Trophoblast cell (in vitro differentiated cells and primary cell): Measurements from ENCODE around the gene NF1.

ENCODE experiments used
- DNase-seq, 2 donors: peaks; one replicate each; pipeline ENCODE4 v3.0.0-alpha.2; 2016
- H2AFZ ChIP-seq: 2 replicates; pipeline ENCODE4 v1.6.1; 2013; ENCODE audit warnings: low read length, moderate library complexity, mild to moderate bottlenecking; ENCODE audit not compliant: insufficient read depth, poor library complexity
- H2AK5ac ChIP-seq: 2 replicates; pipeline ENCODE4 v1.6.1; 2013; ENCODE audit warnings: mild to moderate bottlenecking, low read length
- H2BK120ac ChIP-seq: 2 replicates; pipeline ENCODE4 v1.6.1; 2013; ENCODE audit warnings: low read length, mild to moderate bottlenecking, moderate library complexity; ENCODE audit not compliant: insufficient read depth, poor library complexity
- H2BK12ac ChIP-seq: 2 replicates; pipeline ENCODE4 v1.6.1; 2013; ENCODE audit warnings: mild to moderate bottlenecking, low read length, moderate library complexity
- H2BK5ac ChIP-seq: 2 replicates; pipeline ENCODE4 v1.6.1; 2013; ENCODE audit warnings: low read length, low read depth, moderate library complexity, mild to moderate bottlenecking; ENCODE audit not compliant: poor library complexity
- H3K14ac ChIP-seq: 2 replicates; pipeline ENCODE4 v1.6.1; 2013; ENCODE audit warnings: mild to moderate bottlenecking, low read length
- H3K18ac ChIP-seq: 2 replicates; pipeline ENCODE4 v1.6.1; 2013; ENCODE audit warnings: mild to moderate bottlenecking, low read length
- H3K23ac ChIP-seq: 2 replicates; pipeline ENCODE4 v1.6.1; 2013; ENCODE audit warnings: low read length
- H3K27ac ChIP-seq: 2 replicates; pipeline ENCODE4 v1.5.1; 2013; ENCODE audit warnings: low read depth, mild to moderate bottlenecking, inconsistent platforms, low read length, moderate library complexity
- H3K27me3 ChIP-seq: 2 replicates; pipeline ENCODE4 v1.6.1; 2013; ENCODE audit warnings: inconsistent platforms, mild to moderate bottlenecking, low read length, moderate library complexity; ENCODE audit not compliant: insufficient read depth
- H3K36me3 ChIP-seq, 2 experiments: 1 replicate in 1 of 2; 2 replicates in 1 of 2; pipeline ENCODE4 v1.6.1; 2013; ENCODE audit warnings: low read length in 2 of 2, mild to moderate bottlenecking in 2 of 2, moderate library complexity in 1 of 2; ENCODE audit not compliant: insufficient read depth in 2 of 2, control insufficient read depth in 1 of 2
- H3K4ac ChIP-seq: 2 replicates; pipeline ENCODE4 v1.6.1; 2013; ENCODE audit warnings: low read depth, mild to moderate bottlenecking, low read length, moderate library complexity
- H3K4me1 ChIP-seq, 2 experiments: 1 replicate in 1 of 2; 2 replicates in 1 of 2; pipeline ENCODE4 v1.6.1; 2013; ENCODE audit warnings: low read length in 2 of 2, mild to moderate bottlenecking in 2 of 2, moderate library complexity in 1 of 2; ENCODE audit not compliant: insufficient read depth in 2 of 2, control insufficient read depth in 1 of 2
- H3K4me2 ChIP-seq: 2 replicates; pipeline ENCODE4 v1.6.1; 2013; ENCODE audit warnings: inconsistent platforms, mild to moderate bottlenecking, low read length, moderate library complexity
- H3K4me3 ChIP-seq: 2 replicates; pipeline ENCODE4 v1.5.1; 2013; ENCODE audit warnings: mild to moderate bottlenecking, low read depth, low read length, inconsistent platforms
- H3K79me1 ChIP-seq: one replicate; pipeline ENCODE4 v1.6.1; 2013; ENCODE audit warnings: low read length
- H3K79me2 ChIP-seq: 2 replicates; pipeline ENCODE4 v1.6.1; 2013; ENCODE audit warnings: low read length, mild to moderate bottlenecking; ENCODE audit not compliant: control insufficient read depth, insufficient read depth, poor library complexity
- H3K9ac ChIP-seq: 2 replicates; pipeline ENCODE4 v1.6.1; 2013; ENCODE audit warnings: mild to moderate bottlenecking, low read length
- H3K9me3 ChIP-seq: 2 replicates; pipeline ENCODE4 v1.6.1; 2013; ENCODE audit warnings: low read depth, mild to moderate bottlenecking, control low read depth, inconsistent platforms, low read length; ENCODE audit not compliant: insufficient read depth
- H4K12ac ChIP-seq: 2 replicates; pipeline ENCODE4 v1.6.1; 2013; ENCODE audit warnings: low read depth, mild to moderate bottlenecking, low read length, moderate library complexity
- H4K8ac ChIP-seq: 2 replicates; pipeline ENCODE4 v1.6.1; 2013; ENCODE audit warnings: low read depth, mild to moderate bottlenecking, low read length, moderate library complexity
- H4K91ac ChIP-seq: one replicate; pipeline ENCODE4 v1.6.1; 2013; ENCODE audit warnings: low read depth, mild to moderate bottlenecking, low read length, moderate library complexity
- WGBS: extraction: QIAGEN DNeasy Blood & Tissue Kit; methylation state at CpG from one replicate; pipeline ENCODE4 v1.1.7; 2013; ENCODE audit warnings: missing lambda C conversion rate; ENCODE audit not compliant: insufficient read length, insufficient coverage; ENCODE audit errors: extremely low coverage; 5-methylcytosine and 5-hydroxymethylcytosine counted together

NF1 gene

DNA sequence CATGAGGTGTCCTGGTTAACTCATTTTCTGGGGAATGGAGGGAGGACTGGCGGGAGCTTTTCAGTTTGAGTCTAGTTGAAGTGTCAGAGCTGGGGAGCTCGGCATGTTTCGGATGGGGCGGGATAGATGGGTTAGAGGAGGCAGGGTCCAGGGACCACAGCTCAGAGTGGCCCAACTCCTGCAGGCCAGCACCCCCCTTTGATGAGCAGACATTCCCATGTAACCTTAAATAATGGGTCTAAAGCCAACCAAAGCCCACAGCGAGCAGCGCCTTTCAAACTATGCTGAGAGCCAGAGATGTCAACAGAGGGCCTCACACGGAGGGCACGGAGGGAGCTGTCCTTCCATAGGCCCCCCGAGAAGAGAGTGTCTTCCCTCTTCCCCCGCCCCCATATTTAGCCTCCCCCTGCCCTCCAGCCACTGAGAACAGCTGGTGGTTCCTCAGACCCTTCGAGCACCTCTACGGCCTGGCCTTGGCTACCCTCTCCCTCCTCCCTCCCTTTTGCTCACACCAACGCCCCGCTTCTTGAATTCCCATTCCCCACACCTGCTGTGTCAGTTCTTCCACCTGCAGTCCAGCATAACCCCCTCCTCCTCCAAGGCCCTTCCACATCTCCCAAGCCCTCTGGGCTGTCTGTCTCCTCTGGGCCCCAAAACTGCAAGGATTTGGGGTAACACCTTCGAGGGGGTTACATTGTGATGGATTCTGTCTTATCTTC is 318.5 kb downstream of the NF1 start:
- Histone ChIP-seq H3K4me2 (no peak overlapping the region), H3K9me3 (no peaks in the 10 kb centered on the region), H3K4me1 (peaks cover 7 to 19% of the 10 kb centered on the region in 2 experiments), H2AFZ (no peak overlapping the region), H3K27ac (no peak overlapping the region), H4K12ac (no peak overlapping the region), H2BK120ac (no peak overlapping the region), H3K4me3 (no peak overlapping the region), H3K79me2 (no peaks in the 10 kb centered on the region), H2AK5ac (no peak overlapping the region), H3K23ac (no peak overlapping the region), H2BK12ac (no peak overlapping the region), H3K14ac (no peak overlapping the region), H3K79me1 (no peaks in the 10 kb centered on the region), H4K8ac (no peak overlapping the region), H3K18ac (no peak overlapping the region), H3K4ac (no peak overlapping the region), H3K27me3 (no peaks in the 10 kb centered on the region), H3K9ac (no peak overlapping the region), H4K91ac (no peak overlapping the region), H2BK5ac (no peak overlapping the region), H3K36me3 (no peaks in the 10 kb centered on the region)
- no peak for DNase-seq
- no CpG with 5 or more reads among the region's 15 CpGs for WGBS

- H2BK5ac ChIP-seq = no peak overlapping the region
- no peak overlapping the region for H3K9ac ChIP-seq
- H2BK12ac ChIP-seq = no peak overlapping the region
- DNase-seq = peak; percentile 57 to 64
- H3K9me3 ChIP-seq = no peaks in the 10 kb centered on the region
- no CpG with 5 or more reads among the region's 12 CpGs for WGBS
- no peak overlapping the region for H2AK5ac ChIP-seq
- no peak overlapping the region for H2AFZ ChIP-seq
- no peak overlapping the region for H4K12ac ChIP-seq
- H2BK120ac ChIP-seq = no peak overlapping the region
- H3K36me3 ChIP-seq = no peaks in the 10 kb centered on the region
- no peaks in the 10 kb centered on the region for H3K27me3 ChIP-seq
- no peak overlapping the region for H4K8ac ChIP-seq
- H3K4me3 ChIP-seq = no peak overlapping the region
- no peak overlapping the region for H3K4me2 ChIP-seq
- no peak overlapping the region for H3K14ac ChIP-seq
- peaks cover 7 to 19% of the 10 kb centered on the region in 2 experiments for H3K4me1 ChIP-seq
- H3K23ac ChIP-seq = no peak overlapping the region
- H3K27ac ChIP-seq = no peak overlapping the region
- no peaks in the 10 kb centered on the region for H3K79me1 ChIP-seq
- H3K18ac ChIP-seq = no peak overlapping the region
- H3K4ac ChIP-seq = no peak overlapping the region
- peak overlapping the region; percentile 29 for H4K91ac ChIP-seq
- H3K79me2 ChIP-seq = no peaks in the 10 kb centered on the region
These were observed 319.2 kb downstream of the NF1 start for GRCh38 chr17:31413874-31414549.

DNA sequence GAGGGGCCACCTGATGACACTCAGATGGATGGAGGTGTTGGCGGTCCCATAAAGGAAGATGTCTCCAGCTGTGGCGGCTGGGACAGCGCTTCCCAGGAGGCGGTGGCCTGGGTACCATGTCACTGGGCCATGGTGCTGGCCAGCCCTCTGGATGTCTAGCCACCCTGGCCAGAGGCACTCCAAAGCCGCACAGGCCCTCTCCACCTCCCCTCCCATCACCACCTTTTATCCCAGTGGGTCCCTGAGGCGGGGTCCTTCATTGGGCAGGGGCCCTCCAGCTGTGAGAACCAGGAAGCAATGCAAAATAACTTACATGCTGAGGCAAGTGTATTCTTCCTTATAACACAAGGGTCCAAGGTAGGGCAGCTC is 319.8 kb downstream of the NF1 start:
- Histone ChIP-seq H3K4me2 (no peak overlapping the region), H3K4ac (no peak overlapping the region), H2BK120ac (no peak overlapping the region), H3K9ac (no peak overlapping the region), H2AK5ac (no peak overlapping the region), H3K9me3 (no peaks in the 10 kb centered on the region), H4K12ac (no peak overlapping the region), H3K36me3 (no peaks in the 10 kb centered on the region), H3K4me1 (peaks cover 7 to 19% of the 10 kb centered on the region in 2 experiments), H3K18ac (no peak overlapping the region), H3K27ac (no peak overlapping the region), H3K14ac (no peak overlapping the region), H4K91ac (peak overlapping the region; percentile 29), H2BK12ac (no peak overlapping the region), H4K8ac (no peak overlapping the region), H3K4me3 (no peak overlapping the region), H3K79me2 (no peaks in the 10 kb centered on the region), H3K23ac (no peak overlapping the region), H3K79me1 (no peaks in the 10 kb centered on the region), H3K27me3 (no peaks in the 10 kb centered on the region), H2BK5ac (no peak overlapping the region), H2AFZ (no peak overlapping the region)
- no CpG with 5 or more reads among the region's 6 CpGs for WGBS
- DNase-seq = no peak

- no peak overlapping the region for H3K9ac ChIP-seq
- no peak overlapping the region for H4K91ac ChIP-seq
- H2BK5ac ChIP-seq = no peak overlapping the region
- no peak overlapping the region for H2BK120ac ChIP-seq
- H3K79me2 ChIP-seq = no peaks in the 10 kb centered on the region
- peaks cover 7 to 19% of the 10 kb centered on the region in 2 experiments for H3K4me1 ChIP-seq
- WGBS = no CpG with 5 or more reads among the region's 7 CpGs
- H2AK5ac ChIP-seq = no peak overlapping the region
- H3K14ac ChIP-seq = no peak overlapping the region
- no peak overlapping the region for H4K12ac ChIP-seq
- H3K27me3 ChIP-seq = no peaks in the 10 kb centered on the region
- H3K9me3 ChIP-seq = no peaks in the 10 kb centered on the region
- H3K23ac ChIP-seq = no peak overlapping the region
- H3K27ac ChIP-seq = no peak overlapping the region
- no peak overlapping the region for H3K4me2 ChIP-seq
- H3K4ac ChIP-seq = no peak overlapping the region
- no peaks in the 10 kb centered on the region for H3K36me3 ChIP-seq
- H4K8ac ChIP-seq = no peak overlapping the region
- DNase-seq = no peak
- no peaks in the 10 kb centered on the region for H3K79me1 ChIP-seq
- H3K4me3 ChIP-seq = no peak overlapping the region
- H2AFZ ChIP-seq = no peak overlapping the region
- H2BK12ac ChIP-seq = no peak overlapping the region
- H3K18ac ChIP-seq = no peak overlapping the region
These were observed 320.3 kb downstream of the NF1 start for GRCh38 chr17:31415004-31415454.
